Astrocyte of the spinal cord (primary cell): ENCODE measurements around the gene PEA15.

Source experiments
- DNase-seq: peaks from one replicate; pipeline ENCODE4 v3.0.0; 2011; ENCODE audit warnings: low read depth, low spot score
- H3K4me3 ChIP-seq: 2 replicates; pipeline ENCODE4 v1.5.1; 2011; ENCODE audit warnings: low read depth, mild to moderate bottlenecking, low read length, moderate library complexity
- CTCF ChIP-seq: IDR thresholded peaks from 2 replicates; pipeline ENCODE4 v1.5.1; 2012; ENCODE audit warnings: low read depth, mild to moderate bottlenecking, low read length, inconsistent platforms
- in situ Hi-C: cut with HindIII; loops from 2 replicates; pipeline ENCODE4 v1.10.0; 2017; ENCODE audit warnings: low sequenced_read_pairs

The PEA15 gene

GRCh38 chr1:160227561-160227960 lies 22.4 kb downstream of the PEA15 start:
- TF ChIP-seq CTCF, result no peak
- in situ Hi-C loops, result no loop called here
- H3K4me3 ChIP-seq, result no peak overlapping the region
- DNase-seq, result no peak

- TF ChIP-seq CTCF, result no peak
- in situ Hi-C loops, result no loop called here
- DNase-seq, result no peak
- no peak overlapping the region for H3K4me3 ChIP-seq
These were observed 23.2 kb downstream of the PEA15 start for GRCh38 chr1:160228431-160228830.

GRCh38 chr1:160232911-160233310 lies 27.7 kb downstream of the PEA15 start:
- no peak for DNase-seq
- in situ Hi-C loops, result no loop called here
- H3K4me3 ChIP-seq, result no peak overlapping the region
- TF ChIP-seq CTCF, result no peak

- in situ Hi-C loops, result no loop called here
- H3K4me3 ChIP-seq, result no peak overlapping the region
- TF ChIP-seq CTCF, result no peak
- DNase-seq, result no peak
These were observed 31.6 kb downstream of the PEA15 start for GRCh38 chr1:160236806-160237205.

- no peak for TF ChIP-seq CTCF
- no peak overlapping the region for H3K4me3 ChIP-seq
- in situ Hi-C loops, result no loop called here
- DNase-seq, result no peak
These were observed 32.4 kb downstream of the PEA15 start for GRCh38 chr1:160237558-160237957.

- TF ChIP-seq CTCF, result no peak
- DNase-seq, result no peak
- H3K4me3 ChIP-seq, result no peak overlapping the region
- in situ Hi-C loops, result no loop called here
These were observed 33.2 kb downstream of the PEA15 start for GRCh38 chr1:160238408-160238807.
